ACC112 (cell line): ENCODE data around the gene CA11.
"Not testable (repeated sequence)": the region's sequence is repeated elsewhere in the genome, so short reads cannot be mapped to it uniquely, and the experiment has no call there.

Experiments used
- H2AFZ ChIP-seq: fragments of 200-600 bp; sonication (generic); one replicate; pipeline ENCODE4 v1.6.0; 2017; ENCODE audit warnings: antibody characterized with exemption, low read length; ENCODE audit not compliant: unreplicated experiment
- H3K27ac ChIP-seq: fragments of 200-600 bp; sonication (generic); 2 replicates; pipeline ENCODE4 v1.5.1; 2014; ENCODE audit warnings: low read depth, mild to moderate bottlenecking, antibody characterized with exemption, low read length, moderate library complexity
- H3K27me3 ChIP-seq: fragments of 200-600 bp; sonication (generic); 2 replicates; pipeline ENCODE4 v1.6.1; 2014; ENCODE audit warnings: mild to moderate bottlenecking, antibody characterized with exemption, low read length, moderate library complexity, mixed read lengths; ENCODE audit not compliant: insufficient read depth
- H3K36me3 ChIP-seq: fragments of 200-600 bp; sonication (generic); 2 replicates; pipeline ENCODE4 v1.6.1; 2016; ENCODE audit warnings: mild to moderate bottlenecking, antibody characterized with exemption, low read length, moderate library complexity, mixed read lengths; ENCODE audit not compliant: insufficient read depth
- H3K4me1 ChIP-seq: fragments of 200-600 bp; sonication (generic); one replicate; pipeline ENCODE4 v1.6.1; 2016; ENCODE audit warnings: low read length, mixed read lengths; ENCODE audit not compliant: insufficient read depth, unreplicated experiment, control insufficient read depth
- H3K4me3 ChIP-seq: fragments of 200-600 bp; sonication (generic); 2 replicates; pipeline ENCODE4 v1.5.1; 2014; ENCODE audit warnings: mild to moderate bottlenecking, low read depth, low read length
- H3K79me2 ChIP-seq: fragments of 200-600 bp; sonication (generic); one replicate; pipeline ENCODE4 v1.6.0; 2016; ENCODE audit warnings: low read length; ENCODE audit not compliant: control insufficient read depth, unreplicated experiment, insufficient read depth

The CA11 gene

DNA sequence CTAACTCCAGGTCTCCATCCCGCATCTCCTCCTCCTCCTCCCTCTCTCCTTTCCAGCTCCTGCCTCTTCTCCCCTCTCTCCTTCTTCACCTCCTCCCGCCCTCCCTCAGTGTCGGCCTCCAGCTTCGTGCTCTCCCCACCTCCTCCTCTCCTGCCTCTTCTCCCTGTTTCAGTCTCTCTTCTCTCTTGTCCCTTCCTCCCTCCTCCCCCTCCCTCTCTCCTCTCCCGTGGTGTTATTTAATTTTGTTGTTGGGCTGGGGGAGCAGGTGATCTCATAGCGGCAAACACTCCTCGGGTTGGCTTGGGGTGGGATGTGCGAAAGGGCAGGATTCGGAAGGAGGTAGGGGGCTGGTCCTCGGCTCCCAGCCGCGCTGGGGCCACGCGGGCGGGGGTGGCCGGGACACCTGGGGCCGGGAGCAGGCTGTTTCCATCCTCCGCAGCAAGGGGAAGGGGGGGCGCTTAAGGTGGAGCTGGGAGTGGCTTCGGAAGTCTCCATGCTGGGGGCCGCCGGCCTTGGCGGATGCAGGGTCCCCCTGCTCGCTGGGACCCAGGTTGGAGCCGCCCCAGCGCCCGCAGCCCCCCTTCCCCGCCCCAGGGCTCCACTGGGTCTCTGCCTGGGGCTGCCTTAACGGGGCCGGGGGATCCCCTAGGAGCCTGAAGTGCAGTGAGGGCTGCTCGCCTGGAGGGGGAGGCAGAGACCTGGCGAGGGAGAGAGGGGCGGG is at the start of gene CA11:
TSS of gene CA11 (minus strand) at position 187 of the 721 bp plus-strand sequence. CDS start 555 bp downstream, outside the sequence.
- H2AFZ ChIP-seq = peak within 1 kb of the TSS; percentile 59
- H3K27ac ChIP-seq = no peak within 1 kb of the TSS
- H3K4me1 ChIP-seq = peaks cover 6% of the 10 kb centered on the region
- no peaks in the 10 kb centered on the region for H3K79me2 ChIP-seq
- H3K4me3 ChIP-seq = peak within 1 kb of the TSS; percentile 71
- H3K36me3 ChIP-seq = no peaks in the 10 kb centered on the region
- H3K27me3 ChIP-seq = no peaks in the 10 kb centered on the region

- H3K79me2 ChIP-seq, H3K27ac ChIP-seq, H3K4me1 ChIP-seq, H3K27me3 ChIP-seq, H2AFZ ChIP-seq, H3K36me3 ChIP-seq, H3K4me3 ChIP-seq: not testable (repeated sequence)
Measured at GRCh38 chr19:48693629-48694028, 47.6 kb upstream of the CA11 start.

GRCh38 chr19:48689449-48689848 is 43.5 kb upstream of the CA11 start:
- no peaks in the 10 kb centered on the region for H3K4me1 ChIP-seq
- no peak overlapping the region for H3K4me3 ChIP-seq
- no peaks in the 10 kb centered on the region for H3K79me2 ChIP-seq
- no peaks in the 10 kb centered on the region for H3K36me3 ChIP-seq
- no peak overlapping the region for H3K27ac ChIP-seq
- no peak overlapping the region for H2AFZ ChIP-seq
- H3K27me3 ChIP-seq = no peaks in the 10 kb centered on the region

DNA sequence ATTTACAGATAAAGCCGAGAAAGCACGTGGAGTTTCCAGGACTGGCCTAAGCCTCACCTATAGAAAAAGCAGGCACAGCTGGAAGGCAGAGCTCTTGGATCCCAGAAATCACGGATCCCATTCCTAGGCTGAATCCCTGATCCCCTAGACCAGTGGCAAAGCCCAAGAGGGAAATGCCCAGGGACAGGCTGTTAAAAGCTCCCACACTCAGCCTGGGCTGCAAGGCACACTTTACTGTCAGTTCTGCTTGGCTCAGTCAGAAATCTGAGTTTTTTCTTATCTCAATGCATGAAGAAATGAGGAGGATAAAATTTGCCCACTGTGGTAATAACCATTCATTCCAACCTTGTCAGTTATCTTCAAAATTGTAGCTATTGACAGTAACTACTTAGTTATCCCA is 41.8 kb upstream of the CA11 start:
- Histone ChIP-seq H2AFZ (no peak overlapping the region), H3K79me2 (no peaks in the 10 kb centered on the region), H3K27ac (no peak overlapping the region), H3K27me3 (no peaks in the 10 kb centered on the region), H3K4me1 (no peaks in the 10 kb centered on the region), H3K4me3 (no peak overlapping the region), H3K36me3 (no peaks in the 10 kb centered on the region)

- H3K79me2 ChIP-seq, H3K27ac ChIP-seq, H3K36me3 ChIP-seq, H3K27me3 ChIP-seq, H3K4me1 ChIP-seq, H3K4me3 ChIP-seq, H2AFZ ChIP-seq: not testable (repeated sequence)
Measured at GRCh38 chr19:48686637-48687036, 40.6 kb upstream of the CA11 start.

GRCh38 chr19:48686088-48686487 is 40.1 kb upstream of the CA11 start:
- no peak overlapping the region for H3K27ac ChIP-seq

DNA sequence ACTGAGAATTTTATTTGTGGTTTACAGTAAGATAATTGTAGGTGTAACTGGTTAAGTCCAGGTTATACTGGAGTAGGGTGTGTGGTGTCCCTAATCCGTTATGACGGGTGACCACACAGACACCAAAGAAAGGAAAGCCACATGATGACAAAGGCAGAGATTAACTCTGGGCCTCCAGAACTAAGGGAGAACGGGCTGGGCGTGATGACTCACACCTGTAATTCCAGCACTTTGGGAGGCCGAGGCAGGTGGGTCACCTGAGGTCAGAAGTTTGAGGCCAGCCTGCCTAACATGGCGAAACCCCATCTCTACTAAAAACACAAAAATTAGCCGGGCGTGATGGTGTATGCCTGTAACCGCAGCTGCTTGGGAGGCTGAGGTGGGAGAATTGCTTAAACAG is 39.6 kb upstream of the CA11 start:
- Histone ChIP-seq H3K27ac (no peak overlapping the region), H3K27me3 (no peaks in the 10 kb centered on the region)

More at GRCh38 chr19:48686088-48686487, 40.1 kb upstream of the CA11 start:
- Histone ChIP-seq H2AFZ (no peak overlapping the region), H3K36me3 (no peaks in the 10 kb centered on the region), H3K79me2 (no peaks in the 10 kb centered on the region), H3K27me3 (no peaks in the 10 kb centered on the region), H3K4me1 (no peaks in the 10 kb centered on the region), H3K4me3 (no peak overlapping the region)

DNA sequence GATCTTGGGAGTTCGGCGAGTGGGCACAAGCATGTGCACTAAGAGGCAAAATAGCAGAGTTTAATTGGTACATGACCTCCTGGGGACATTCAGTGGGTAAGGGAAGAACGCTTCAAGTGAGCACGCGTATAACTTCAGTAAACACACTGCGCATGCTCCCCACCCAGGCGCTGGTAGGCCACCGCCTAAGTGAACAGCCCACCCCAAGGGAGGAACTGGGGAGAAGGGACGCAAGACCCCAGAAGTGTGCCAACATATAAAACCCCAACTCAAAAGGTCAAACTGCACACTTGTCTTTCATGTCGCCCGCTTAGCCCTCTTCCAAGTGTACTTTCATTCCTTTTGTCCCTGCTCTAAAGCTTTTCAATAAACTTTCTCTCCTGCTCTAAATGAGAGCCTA is 37.4 kb upstream of the CA11 start:
- Histone ChIP-seq H3K4me3 (peak overlapping the region; percentile 68), H3K36me3 (no peaks in the 10 kb centered on the region), H3K27me3 (no peaks in the 10 kb centered on the region), H3K79me2 (no peaks in the 10 kb centered on the region), H3K4me1 (no peaks in the 10 kb centered on the region), H3K27ac (no peak overlapping the region), H2AFZ (peak overlapping the region; percentile 85)

More for the DNA sequence above, 39.6 kb upstream of the CA11 start:
- no peaks in the 10 kb centered on the region for H3K79me2 ChIP-seq
- no peaks in the 10 kb centered on the region for H3K36me3 ChIP-seq
- H3K4me1 ChIP-seq = no peaks in the 10 kb centered on the region
- no peak overlapping the region for H2AFZ ChIP-seq
- no peak overlapping the region for H3K4me3 ChIP-seq

- Histone ChIP-seq H3K27ac (no peak overlapping the region), H3K79me2 (no peaks in the 10 kb centered on the region), H3K4me3 (no peak overlapping the region), H3K27me3 (no peaks in the 10 kb centered on the region), H3K4me1 (no peaks in the 10 kb centered on the region), H3K36me3 (no peaks in the 10 kb centered on the region), H2AFZ (no peak overlapping the region)
Measured at GRCh38 chr19:48681127-48681470, 35.1 kb upstream of the CA11 start.

DNA sequence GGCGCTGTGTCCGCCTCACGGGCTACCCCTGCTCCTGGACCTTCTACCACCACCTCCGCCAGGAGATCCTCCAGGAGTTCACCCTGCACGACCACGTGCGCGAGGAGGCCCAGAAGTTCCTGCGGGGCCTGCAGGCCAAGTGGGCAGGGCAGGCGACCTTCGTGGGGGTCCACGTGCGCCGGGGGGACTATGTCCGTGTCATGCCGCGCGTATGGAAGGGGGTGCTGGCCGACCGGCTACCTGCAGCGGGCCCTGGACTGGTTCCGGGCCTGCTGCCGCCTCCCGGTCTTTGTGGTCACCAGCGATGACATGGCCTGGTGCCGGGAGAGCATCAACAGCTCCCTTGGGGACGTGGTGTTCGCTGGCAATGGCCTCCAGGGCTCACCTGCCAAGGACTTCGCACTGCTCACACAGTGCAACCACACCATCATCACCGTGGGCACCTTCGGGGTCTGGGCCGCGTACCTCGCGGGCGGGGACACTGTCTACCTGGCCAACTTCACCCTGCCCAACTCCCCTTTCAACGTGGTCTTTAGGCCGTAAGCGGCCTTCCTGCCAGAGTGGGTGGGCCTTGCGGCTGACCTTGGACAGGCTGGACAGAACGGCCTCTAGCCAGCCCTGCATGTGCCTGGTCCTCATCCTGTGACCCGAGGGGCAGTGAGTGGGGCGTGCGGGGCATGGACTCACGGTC is 34.6 kb upstream of the CA11 start:
- Histone ChIP-seq H3K79me2 (no peaks in the 10 kb centered on the region), H3K27ac (no peak overlapping the region), H3K4me1 (no peaks in the 10 kb centered on the region), H3K36me3 (no peaks in the 10 kb centered on the region), H3K4me3 (no peak overlapping the region), H2AFZ (no peak overlapping the region), H3K27me3 (no peaks in the 10 kb centered on the region)

GRCh38 chr19:48680006-48680405 is 34.0 kb upstream of the CA11 start:
- not testable (repeated sequence) for H3K79me2 ChIP-seq, H3K27ac ChIP-seq, H3K27me3 ChIP-seq, H3K36me3 ChIP-seq, H3K4me3 ChIP-seq, H3K4me1 ChIP-seq, H2AFZ ChIP-seq
